ENCODE results near the gene TTLL4.

The TTLL4 gene

GRCh38 chr2:218698885-218699284, 11.8 kb upstream of the TTLL4 start:
- no peak for TF ChIP-seq CTCF (IDR thresholded peaks at IDR 0.05; ENCODE audit: low read length, missing control alignments)
- no peak for DNase-seq (ENCODE audit: low read depth)

GRCh38 chr2:218701806-218702205, 8.8 kb upstream of the TTLL4 start:
- TF ChIP-seq CTCF (IDR thresholded peaks at IDR 0.05; ENCODE audit: low read length, missing control alignments), result no peak
- no peak overlapping the region for H3K4me3 ChIP-seq (replicated peaks; ENCODE audit: low read depth, low read length)
- DNase-seq (ENCODE audit: low read depth), result no peak

More at GRCh38 chr2:218698885-218699284, 11.8 kb upstream of the TTLL4 start:
- no peak overlapping the region for H3K4me3 ChIP-seq (replicated peaks; ENCODE audit: low read depth, low read length)

GRCh38 chr2:218703341-218703740, 7.3 kb upstream of the TTLL4 start:
- TF ChIP-seq CTCF (IDR thresholded peaks at IDR 0.05; ENCODE audit: low read length, missing control alignments), result no peak
- H3K4me3 ChIP-seq (replicated peaks; ENCODE audit: low read depth, low read length), result no peak overlapping the region
- DNase-seq (ENCODE audit: low read depth), result no peak

GRCh38 chr2:218708086-218708485, 2.5 kb upstream of the TTLL4 start:
- TF ChIP-seq CTCF (IDR thresholded peaks at IDR 0.05; ENCODE audit: low read length, missing control alignments), result no peak
- no peak for DNase-seq (ENCODE audit: low read depth)
- H3K4me3 ChIP-seq (replicated peaks; ENCODE audit: low read depth, low read length), result no peak overlapping the region

- no peak for TF ChIP-seq CTCF (IDR thresholded peaks at IDR 0.05; ENCODE audit: low read length, missing control alignments)
- no peak overlapping the region for H3K4me3 ChIP-seq (replicated peaks; ENCODE audit: low read depth, low read length)
- DNase-seq (ENCODE audit: low read depth), result no peak
Observed at GRCh38 chr2:218709908-218710307, 727 bp upstream of the TTLL4 start.

GRCh38 chr2:218710334-218710686, 325 bp upstream of the TTLL4 start:
- TF ChIP-seq CTCF (IDR thresholded peaks at IDR 0.05; ENCODE audit: low read length, missing control alignments), result no peak
- no peak for DNase-seq (ENCODE audit: low read depth)
- peak overlapping the region; percentile 91 for H3K4me3 ChIP-seq (replicated peaks; ENCODE audit: low read depth, low read length)

GRCh38 chr2:218711550-218711929, 905 bp downstream of the TTLL4 start:
- DNase-seq (ENCODE audit: low read depth), result no peak
- no peak for TF ChIP-seq CTCF (IDR thresholded peaks at IDR 0.05; ENCODE audit: low read length, missing control alignments)
- peak overlapping the region; percentile 91 for H3K4me3 ChIP-seq (replicated peaks; ENCODE audit: low read depth, low read length)

Measured in fibroblast of pulmonary artery (primary cell).